H9 (cell line): ENCODE results near the gene ADAT2. TPM values are rescaled to one million over a fixed set of nuclear protein-coding genes. Genes with fewer than 3 reads are reported as not detected.

Experiments used
- DNase-seq: peaks from one replicate; pipeline ENCODE4 v3.0.0-alpha.2; 2017
- H2AFZ ChIP-seq: one replicate; pipeline ENCODE4 v1.6.1; 2013; ENCODE audit warnings: mild to moderate bottlenecking, low read length, control low read depth, moderate library complexity
- H2AK5ac ChIP-seq: 2 replicates; pipeline ENCODE4 v1.6.1; 2013; ENCODE audit warnings: low read length, control low read depth, mixed read lengths; ENCODE audit not compliant: insufficient read length
- H2BK120ac ChIP-seq: one replicate; pipeline ENCODE4 v1.6.1; 2013; ENCODE audit warnings: low read depth, mild to moderate bottlenecking, low read length, control low read depth, inconsistent platforms; ENCODE audit not compliant: poor library complexity, severe bottlenecking
- H2BK12ac ChIP-seq: 2 replicates; pipeline ENCODE4 v1.6.1; 2013; ENCODE audit warnings: low read length, control low read depth, mixed read lengths, low read depth; ENCODE audit not compliant: insufficient read length
- H2BK15ac ChIP-seq: 2 replicates; pipeline ENCODE4 v1.6.1; 2013; ENCODE audit warnings: low read depth, low read length, control low read depth
- H2BK20ac ChIP-seq: one replicate; pipeline ENCODE4 v1.6.1; 2013; ENCODE audit warnings: low read depth, mild to moderate bottlenecking, low read length, control low read depth, inconsistent platforms; ENCODE audit not compliant: poor library complexity, severe bottlenecking
- H2BK5ac ChIP-seq: 2 replicates; pipeline ENCODE4 v1.6.1; 2013; ENCODE audit warnings: low read length, control low read depth, mixed read lengths; ENCODE audit not compliant: insufficient read length
- H3K14ac ChIP-seq: 2 replicates; pipeline ENCODE4 v1.6.1; 2013; ENCODE audit warnings: low read length, control low read depth; ENCODE audit not compliant: insufficient read depth
- H3K18ac ChIP-seq: 2 replicates; pipeline ENCODE4 v1.6.1; 2013; ENCODE audit warnings: low read depth, mild to moderate bottlenecking, mixed read lengths, low read length, control low read depth; ENCODE audit not compliant: insufficient read length
- H3K23ac ChIP-seq: 2 replicates; pipeline ENCODE4 v1.6.1; 2013; ENCODE audit warnings: low read length, control low read depth, mixed read lengths, low read depth; ENCODE audit not compliant: insufficient read length
- H3K23me2 ChIP-seq: 2 replicates; pipeline ENCODE4 v1.6.1; 2013; ENCODE audit warnings: low read depth, mild to moderate bottlenecking, mixed read lengths, low read length, control low read depth; ENCODE audit not compliant: insufficient read length, poor library complexity, severe bottlenecking
- H3K27ac ChIP-seq: 2 replicates; pipeline ENCODE4 v1.5.1; 2013; ENCODE audit warnings: low read length, control low read depth, mixed read lengths, low read depth; ENCODE audit not compliant: insufficient read length
- H3K27me3 ChIP-seq: 2 replicates; pipeline ENCODE4 v1.6.1; 2013; ENCODE audit warnings: low read length, control low read depth, inconsistent platforms; ENCODE audit not compliant: insufficient read depth
- H3K4ac ChIP-seq: 2 replicates; pipeline ENCODE4 v1.6.1; 2013; ENCODE audit warnings: low read depth, mild to moderate bottlenecking, control low read depth, inconsistent platforms, low read length, moderate library complexity
- H3K4me1 ChIP-seq: 2 replicates; pipeline ENCODE4 v1.6.1; 2013; ENCODE audit warnings: low read length, control low read depth, inconsistent platforms; ENCODE audit not compliant: insufficient read depth
- H3K4me2 ChIP-seq: 2 replicates; pipeline ENCODE4 v1.6.1; 2013; ENCODE audit warnings: low read length, control low read depth, mixed read lengths; ENCODE audit not compliant: insufficient read length, insufficient read depth
- H3K56ac ChIP-seq: 2 replicates; pipeline ENCODE4 v1.6.1; 2013; ENCODE audit warnings: low read depth, mild to moderate bottlenecking, mixed read lengths, low read length, control low read depth; ENCODE audit not compliant: insufficient read length
- H3K79me1 ChIP-seq: 2 replicates; pipeline ENCODE4 v1.6.1; 2013; ENCODE audit warnings: low read depth, mild to moderate bottlenecking, moderate library complexity, low read length, control low read depth, inconsistent platforms; ENCODE audit not compliant: insufficient read depth, poor library complexity, severe bottlenecking
- H3K79me2 ChIP-seq: 2 replicates; pipeline ENCODE4 v1.6.1; 2013; ENCODE audit warnings: low read length, control low read depth, inconsistent platforms; ENCODE audit not compliant: insufficient read depth
- H3K9ac ChIP-seq: 2 replicates; pipeline ENCODE4 v1.6.1; 2013; ENCODE audit warnings: low read length, control low read depth, mixed read lengths; ENCODE audit not compliant: insufficient read length; ENCODE audit errors: extremely low read depth
- H3K9me3 ChIP-seq: one replicate; pipeline ENCODE4 v1.6.1; 2013; ENCODE audit warnings: low read depth, low read length, inconsistent platforms; ENCODE audit not compliant: control insufficient read depth
- H3T11ph ChIP-seq: one replicate; pipeline ENCODE4 v1.6.1; 2013; ENCODE audit warnings: mild to moderate bottlenecking, low read length, control low read depth, inconsistent platforms
- H4K20me1 ChIP-seq: one replicate; pipeline ENCODE4 v1.6.1; 2013; ENCODE audit not compliant: control insufficient read depth, insufficient read length, insufficient read depth
- H4K5ac ChIP-seq: 2 replicates; pipeline ENCODE4 v1.6.1; 2013; ENCODE audit warnings: low read depth, mild to moderate bottlenecking, mixed read lengths, low read length, control low read depth; ENCODE audit not compliant: insufficient read length
- H4K8ac ChIP-seq: replicated peaks from 2 replicates; pipeline ENCODE4 v1.6.1; 2013; ENCODE audit warnings: low read length, control low read depth, mixed read lengths, low read depth; ENCODE audit not compliant: insufficient read length
- H4K91ac ChIP-seq: 2 replicates; pipeline ENCODE4 v1.6.1; 2013; ENCODE audit warnings: low read depth, mild to moderate bottlenecking, moderate library complexity, mixed read lengths, low read length, control low read depth; ENCODE audit not compliant: insufficient read length
- H3K27ac Mint-ChIP-seq, 3 experiments: 2 replicates in 2 of 3; 3 replicates in 1 of 3; pipeline ENCODE4 v1.8.0; 2020 to 2021; ENCODE audit warnings: mixed read lengths in 3 of 3, mild to moderate bottlenecking in 1 of 3, moderate library complexity in 1 of 3
- H3K27me3 Mint-ChIP-seq: 2 replicates; pipeline ENCODE4 v1.8.0; 2021; ENCODE audit warnings: low read depth, mild to moderate bottlenecking, moderate library complexity, mixed read lengths
- H3K36me3 Mint-ChIP-seq, 3 experiments: 2 replicates in 2 of 3; 3 replicates in 1 of 3; pipeline ENCODE4 v1.8.0; 2020 to 2021; ENCODE audit warnings: low read depth in 3 of 3, mixed read lengths in 3 of 3; ENCODE audit not compliant: insufficient read depth in 1 of 3
- H3K4me1 Mint-ChIP-seq, 2 experiments: 2 replicates each; pipeline ENCODE4 v1.8.0; 2020; ENCODE audit warnings: mixed read lengths in 2 of 2
- H3K4me3 Mint-ChIP-seq, 2 experiments: 2 replicates in 1 of 2; 3 replicates in 1 of 2; pipeline ENCODE4 v1.8.0; 2020 to 2021; ENCODE audit warnings: mild to moderate bottlenecking in 2 of 2, mixed read lengths in 2 of 2, moderate library complexity in 1 of 2
- H3K9me3 Mint-ChIP-seq, 2 experiments: 2 replicates in 1 of 2; 3 replicates in 1 of 2; pipeline ENCODE4 v1.8.0; 2020; ENCODE audit warnings: mild to moderate bottlenecking in 2 of 2, mixed read lengths in 2 of 2, moderate library complexity in 1 of 2
- CTCF ChIP-seq: fragments of 200-600 bp; sonication (generic); conservative IDR thresholded peaks from 3 replicates; pipeline ENCODE4 v1.8.0; 2021; ENCODE audit warnings: antibody characterized with exemption, mild to moderate bottlenecking
- WGBS: extraction: QIAGEN DNeasy Blood & Tissue Kit; methylation state at CpG from one replicate; pipeline ENCODE4 v1.1.7; 2013; ENCODE audit warnings: missing lambda C conversion rate, low lambda C conversion rate, mixed read lengths; ENCODE audit not compliant: insufficient read length; ENCODE audit errors: extremely low coverage; 5-methylcytosine and 5-hydroxymethylcytosine counted together
- total RNA-seq: library from RNA; stranded (reverse); gene quantifications from 2 replicates; pipeline ENCODE4 v1.2.1, GENCODE V29; 2021

The ADAT2 gene
- total RNA-seq, 1 experiment from 2014 or later = 11.3 TPM

DNA sequence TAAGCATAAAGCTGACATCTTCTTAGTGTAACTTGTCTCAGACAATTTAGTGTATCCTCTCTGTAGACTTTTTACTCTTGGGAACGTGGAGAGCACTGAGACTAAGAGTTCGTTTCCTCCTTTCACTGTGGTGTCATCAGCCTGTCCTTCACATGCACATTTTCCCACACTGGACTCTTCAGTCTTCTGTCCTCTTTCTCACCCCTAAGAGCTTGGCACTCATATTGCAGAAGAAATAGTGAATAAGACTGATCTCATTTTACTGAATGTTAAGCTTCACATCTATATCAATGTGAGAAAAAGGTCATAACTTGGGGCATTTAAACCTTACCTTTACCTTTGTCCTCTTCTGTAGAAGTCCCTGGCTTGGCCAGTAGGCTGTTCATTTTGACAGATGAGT is 35.5 kb upstream of the ADAT2 start:
- no peak overlapping the region for H3K4me2 ChIP-seq
- no peak overlapping the region for H3K23ac ChIP-seq
- no peak overlapping the region for H2BK120ac ChIP-seq
- H4K20me1 ChIP-seq = no peaks in the 10 kb centered on the region
- H3K27me3 ChIP-seq = no peaks in the 10 kb centered on the region
- H4K91ac ChIP-seq = no peak overlapping the region
- Mint-ChIP-seq H3K27me3 (no peaks in the 10 kb centered on the region), H3K36me3 (no peaks in the 10 kb centered on the region), H3K4me3 (no peak overlapping the region), H3K27ac (peak overlapping the region in 1 of 3 experiments; percentile 22; a peak in 1 of 7 replicates), H3K4me1 (no peaks in the 10 kb centered on the region), H3K9me3 (no peaks in the 10 kb centered on the region)
- no peaks in the 10 kb centered on the region for H3K79me2 ChIP-seq
- no peak overlapping the region for H3K9ac ChIP-seq
- no peaks in the 10 kb centered on the region for H3K79me1 ChIP-seq
- no peak overlapping the region for H2AFZ ChIP-seq
- no peak overlapping the region for H2BK5ac ChIP-seq
- H4K5ac ChIP-seq = no peak overlapping the region
- H2BK15ac ChIP-seq = no peak overlapping the region
- H3K4ac ChIP-seq = no peak overlapping the region
- no peak; the same call in 2 of the 3 replicates for TF ChIP-seq CTCF
- no peaks in the 10 kb centered on the region for H3K9me3 ChIP-seq
- H3K4me1 ChIP-seq = no peaks in the 10 kb centered on the region
- no peak overlapping the region for H2AK5ac ChIP-seq
- H3K14ac ChIP-seq = no peak overlapping the region
- H3K56ac ChIP-seq = no peak overlapping the region
- H4K8ac ChIP-seq = no peak overlapping the region
- no peak overlapping the region for H2BK20ac ChIP-seq
- no peak overlapping the region for H3K27ac ChIP-seq
- no peaks in the 10 kb centered on the region for H3K23me2 ChIP-seq
- no CpG with 5 or more reads among the region's 2 CpGs for WGBS
- DNase-seq = no peak
- no peak overlapping the region for H3K18ac ChIP-seq
- no peak overlapping the region for H3T11ph ChIP-seq
- no peak overlapping the region for H2BK12ac ChIP-seq
